ENCODE results near the gene NCAPH2.

DNA sequence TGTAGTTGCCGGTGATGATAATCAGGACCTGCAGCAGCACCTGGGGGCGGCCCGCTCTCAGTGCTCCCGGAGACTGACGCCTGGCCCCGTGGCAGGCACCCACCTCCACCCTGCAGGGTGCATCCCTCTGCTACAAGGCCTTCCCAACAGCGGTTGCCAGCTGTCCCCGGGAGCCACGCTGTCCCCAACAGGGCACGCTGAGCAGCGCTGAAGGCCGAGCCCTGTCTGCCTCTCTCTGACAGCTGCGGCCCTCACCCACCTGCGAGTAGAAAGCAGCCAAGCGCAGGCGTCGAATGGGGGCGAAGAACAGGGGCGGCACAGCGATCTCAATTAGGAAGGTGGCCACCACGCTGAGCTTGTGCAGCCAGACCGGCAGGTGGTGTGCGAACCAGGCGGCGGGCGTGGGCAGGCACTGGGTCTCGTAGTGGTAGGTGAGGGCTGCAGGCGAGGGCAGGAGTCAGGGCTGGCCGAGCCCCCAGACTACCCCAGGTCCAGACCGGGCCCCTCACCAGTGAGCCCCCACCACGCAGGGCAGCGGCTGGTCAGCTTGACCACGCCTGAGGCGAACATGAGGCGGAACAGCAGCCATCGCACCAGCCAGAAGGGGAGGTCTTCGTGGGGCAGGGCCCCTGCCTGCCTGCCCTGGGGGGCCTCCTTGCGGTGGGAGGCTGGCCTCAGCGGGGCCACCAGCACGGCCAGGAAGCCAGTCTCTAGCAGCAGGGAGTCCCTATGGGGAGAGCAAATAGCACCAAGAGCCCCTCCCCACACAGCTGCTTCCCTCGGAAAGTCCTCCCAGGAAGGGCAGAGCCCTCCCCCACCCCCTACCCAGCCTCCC lies 2.0 kb upstream of the NCAPH2 start:
- TF ChIP-seq, protein P1, sequence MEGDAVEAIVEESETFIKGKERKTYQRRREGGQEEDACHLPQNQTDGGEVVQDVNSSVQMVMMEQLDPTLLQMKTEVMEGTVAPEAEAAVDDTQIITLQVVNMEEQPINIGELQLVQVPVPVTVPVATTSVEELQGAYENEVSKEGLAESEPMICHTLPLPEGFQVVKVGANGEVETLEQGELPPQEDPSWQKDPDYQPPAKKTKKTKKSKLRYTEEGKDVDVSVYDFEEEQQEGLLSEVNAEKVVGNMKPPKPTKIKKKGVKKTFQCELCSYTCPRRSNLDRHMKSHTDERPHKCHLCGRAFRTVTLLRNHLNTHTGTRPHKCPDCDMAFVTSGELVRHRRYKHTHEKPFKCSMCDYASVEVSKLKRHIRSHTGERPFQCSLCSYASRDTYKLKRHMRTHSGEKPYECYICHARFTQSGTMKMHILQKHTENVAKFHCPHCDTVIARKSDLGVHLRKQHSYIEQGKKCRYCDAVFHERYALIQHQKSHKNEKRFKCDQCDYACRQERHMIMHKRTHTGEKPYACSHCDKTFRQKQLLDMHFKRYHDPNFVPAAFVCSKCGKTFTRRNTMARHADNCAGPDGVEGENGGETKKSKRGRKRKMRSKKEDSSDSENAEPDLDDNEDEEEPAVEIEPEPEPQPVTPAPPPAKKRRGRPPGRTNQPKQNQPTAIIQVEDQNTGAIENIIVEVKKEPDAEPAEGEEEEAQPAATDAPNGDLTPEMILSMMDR (IDR thresholded peaks at IDR 0.05) = no peak
- TF ChIP-seq POLR2A (IDR thresholded peaks at IDR 0.05) = no peak

All from uterus (tissue), 2 donors.